ENCODE data around the gene CCL28. TPM values are rescaled to one million over a fixed set of nuclear protein-coding genes. Genes with fewer than 3 reads are reported as not detected.
"Not testable (repeated sequence)": the region's sequence is repeated elsewhere in the genome, so short reads cannot be mapped to it uniquely, and the experiment has no call there.

CCL28 gene
- total RNA-seq, 1 donor from 2014 or later, result 7.5 TPM

- Histone ChIP-seq H3K36me3 (ENCODE audit: control insufficient read depth, insufficient read depth, low read length) (no peaks in the 10 kb centered on the region), H3K4me3 (ENCODE audit: low read depth, low read length) (no peak overlapping the region), H3K27me3 (ENCODE audit: control insufficient read depth, insufficient read depth, low read length) (peaks cover 4% of the 10 kb centered on the region)
- no peak for TF ChIP-seq CTCF (IDR thresholded peaks at IDR 0.05; ENCODE audit: insufficient read depth, low read length, poor library complexity, severe bottlenecking)
- no peak for DNase-seq (ENCODE audit: low read depth)
Measured at GRCh38 chr5:43369651-43370050, 42.5 kb downstream of the CCL28 start.

GRCh38 chr5:43367909-43368669 is 44.1 kb downstream of the CCL28 start:
- no peak overlapping the region for H3K4me3 ChIP-seq (ENCODE audit: low read depth, low read length)
- no peak for DNase-seq (ENCODE audit: low read depth)
- TF ChIP-seq CTCF (IDR thresholded peaks at IDR 0.05; ENCODE audit: insufficient read depth, low read length, poor library complexity, severe bottlenecking), result no peak
- no peaks in the 10 kb centered on the region for H3K36me3 ChIP-seq (ENCODE audit: control insufficient read depth, insufficient read depth, low read length)
- H3K27me3 ChIP-seq (ENCODE audit: control insufficient read depth, insufficient read depth, low read length), result peaks cover 7% of the 10 kb centered on the region

- DNase-seq (ENCODE audit: low read depth), result no peak
- H3K36me3 ChIP-seq (ENCODE audit: control insufficient read depth, insufficient read depth, low read length), result no peaks in the 10 kb centered on the region
- no peak overlapping the region for H3K4me3 ChIP-seq (ENCODE audit: low read depth, low read length)
- no peak for TF ChIP-seq CTCF (IDR thresholded peaks at IDR 0.05; ENCODE audit: insufficient read depth, low read length, poor library complexity, severe bottlenecking)
- peaks cover 7% of the 10 kb centered on the region for H3K27me3 ChIP-seq (ENCODE audit: control insufficient read depth, insufficient read depth, low read length)
Measured at GRCh38 chr5:43367453-43367852, 44.7 kb downstream of the CCL28 start.

GRCh38 chr5:43366680-43367246 is 45.4 kb downstream of the CCL28 start:
- H3K36me3 ChIP-seq (ENCODE audit: control insufficient read depth, insufficient read depth, low read length); H3K4me3 ChIP-seq (ENCODE audit: low read depth, low read length); H3K27me3 ChIP-seq (ENCODE audit: control insufficient read depth, insufficient read depth, low read length); DNase-seq (ENCODE audit: low read depth): not testable (repeated sequence)

- not testable (repeated sequence) for H3K4me3 ChIP-seq (ENCODE audit: low read depth, low read length); H3K36me3 ChIP-seq (ENCODE audit: control insufficient read depth, insufficient read depth, low read length); DNase-seq (ENCODE audit: low read depth); H3K27me3 ChIP-seq (ENCODE audit: control insufficient read depth, insufficient read depth, low read length)
Measured at GRCh38 chr5:43365155-43365554, 47.0 kb downstream of the CCL28 start.

GRCh38 chr5:43363445-43364152 is 48.6 kb downstream of the CCL28 start:
- Histone ChIP-seq H3K4me3 (ENCODE audit: low read depth, low read length) (no peak overlapping the region), H3K27me3 (ENCODE audit: control insufficient read depth, insufficient read depth, low read length) (peaks cover 7% of the 10 kb centered on the region), H3K36me3 (ENCODE audit: control insufficient read depth, insufficient read depth, low read length) (no peaks in the 10 kb centered on the region)
- DNase-seq (ENCODE audit: low read depth), result no peak
- no peak for TF ChIP-seq CTCF (IDR thresholded peaks at IDR 0.05; ENCODE audit: insufficient read depth, low read length, poor library complexity, severe bottlenecking)
